Measurements from ENCODE around the gene GTF2A1. TPM values are rescaled to one million over a fixed set of nuclear protein-coding genes. Genes with fewer than 3 reads are reported as not detected.

Gene GTF2A1
- total RNA-seq, result 10 to 100 TPM; 24.2 to 31.0 (median 29.5) TPM
- long read RNA-seq, donor 1, partial matches to known transcripts, result 1 of 4 reads
- long read RNA-seq, donor 1, other reads (novel, unspliced or antisense), result 3 of 4 reads
- long read RNA-seq, donor 2, full-length matches to known transcripts, result 3 of 4 reads
- long read RNA-seq, donor 2, partial matches to known transcripts, result 1 of 4 reads
- long read RNA-seq, donor 2, other reads (novel, unspliced or antisense), result 0 of 4 reads

DNA sequence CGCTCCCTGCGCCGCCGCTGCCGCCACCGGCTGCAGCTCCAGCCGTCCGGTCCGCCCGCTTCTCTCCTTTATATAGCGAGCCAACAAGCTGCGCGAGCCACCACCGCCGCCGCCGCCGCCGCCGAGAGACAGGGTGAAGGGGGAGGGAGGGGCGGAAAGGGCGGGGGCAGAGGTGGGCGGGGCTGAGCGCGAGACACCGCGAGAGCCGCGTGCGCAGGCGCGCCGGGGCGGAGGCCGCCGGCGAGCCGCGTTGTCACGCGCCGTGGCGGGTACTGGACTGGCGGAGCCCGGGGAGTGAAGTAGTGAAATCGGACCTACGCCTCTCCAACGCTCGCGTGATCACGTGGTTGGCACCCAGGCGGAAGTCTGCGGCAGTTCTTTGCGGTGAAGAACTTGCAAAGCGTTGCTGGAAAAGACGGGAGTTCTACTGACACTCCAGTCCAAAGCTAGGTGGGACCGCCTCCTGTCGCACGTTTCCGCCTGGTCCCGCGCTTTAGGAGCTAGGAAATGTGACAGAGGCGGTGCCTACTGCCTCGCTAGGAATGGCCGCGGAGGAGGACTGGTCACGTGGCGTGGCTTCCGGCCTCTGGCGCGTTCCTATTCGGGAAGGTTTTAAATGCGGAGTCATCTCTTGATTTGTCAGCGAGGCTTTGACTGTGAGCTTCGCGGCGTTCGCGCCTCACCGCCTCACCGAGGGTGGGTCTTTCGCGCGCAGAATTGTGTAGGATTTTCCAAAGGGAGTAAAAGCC lies at the start of gene GTF2A1:
Gene GTF2A1 (minus strand): TSS at position 130 of the 749 bp plus-strand sequence. CDS start 441 bp downstream, outside the sequence.
- H3K4me1 ChIP-seq (ENCODE audit: low read depth), result peaks cover 8% of the 10 kb centered on the region
- intact Hi-C loops (cut with DNase I, micrococcal nuclease), result no loop called here
- TF ChIP-seq, protein P1, sequence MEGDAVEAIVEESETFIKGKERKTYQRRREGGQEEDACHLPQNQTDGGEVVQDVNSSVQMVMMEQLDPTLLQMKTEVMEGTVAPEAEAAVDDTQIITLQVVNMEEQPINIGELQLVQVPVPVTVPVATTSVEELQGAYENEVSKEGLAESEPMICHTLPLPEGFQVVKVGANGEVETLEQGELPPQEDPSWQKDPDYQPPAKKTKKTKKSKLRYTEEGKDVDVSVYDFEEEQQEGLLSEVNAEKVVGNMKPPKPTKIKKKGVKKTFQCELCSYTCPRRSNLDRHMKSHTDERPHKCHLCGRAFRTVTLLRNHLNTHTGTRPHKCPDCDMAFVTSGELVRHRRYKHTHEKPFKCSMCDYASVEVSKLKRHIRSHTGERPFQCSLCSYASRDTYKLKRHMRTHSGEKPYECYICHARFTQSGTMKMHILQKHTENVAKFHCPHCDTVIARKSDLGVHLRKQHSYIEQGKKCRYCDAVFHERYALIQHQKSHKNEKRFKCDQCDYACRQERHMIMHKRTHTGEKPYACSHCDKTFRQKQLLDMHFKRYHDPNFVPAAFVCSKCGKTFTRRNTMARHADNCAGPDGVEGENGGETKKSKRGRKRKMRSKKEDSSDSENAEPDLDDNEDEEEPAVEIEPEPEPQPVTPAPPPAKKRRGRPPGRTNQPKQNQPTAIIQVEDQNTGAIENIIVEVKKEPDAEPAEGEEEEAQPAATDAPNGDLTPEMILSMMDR (IDR thresholded peaks at IDR 0.05), result no peak
- DNase-seq, result peak; percentile 94 to 97 (median 96)
- peak; percentile 92 for ATAC-seq
- no peaks in the 10 kb centered on the region for H3K36me3 ChIP-seq (ENCODE audit: low read depth)
- H3K9me3 ChIP-seq, result no peaks in the 10 kb centered on the region
- peak within 1 kb of the TSS; percentile 77 for H3K4me3 ChIP-seq

DNA sequence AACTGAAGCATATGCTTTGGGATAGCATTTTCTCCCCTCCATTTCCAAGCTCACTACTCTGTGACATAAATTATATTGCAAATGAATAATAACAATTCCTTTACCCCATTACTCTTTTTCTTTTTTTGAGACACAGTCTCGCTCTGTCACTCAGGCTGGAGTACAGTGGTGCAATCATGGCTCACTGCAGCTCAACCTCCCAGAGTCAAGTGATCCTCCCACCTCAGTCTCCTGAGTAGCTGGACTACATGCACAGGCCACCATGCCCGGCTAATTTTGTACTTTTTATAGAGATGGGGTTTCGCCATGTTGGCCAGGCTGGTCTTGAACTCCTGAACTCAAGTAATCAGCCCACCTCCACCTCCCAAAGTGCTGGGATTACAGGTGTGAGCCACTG lies 49.2 kb upstream of the GTF2A1 start:
- TF ChIP-seq, protein P1 (IDR thresholded peaks at IDR 0.05), result no peak
- intact Hi-C loops (cut with DNase I, micrococcal nuclease), result loop anchor here (2.0 to 5.0 kb wide), 2 partner anchors 182 to 183 kb away; no protein-coding TSS in a partner anchor
- Histone ChIP-seq H3K9me3 (no peaks in the 10 kb centered on the region), H3K4me3 (no peak overlapping the region), H3K4me1 (ENCODE audit: low read depth) (no peaks in the 10 kb centered on the region), H3K36me3 (ENCODE audit: low read depth) (no peaks in the 10 kb centered on the region)
- DNase-seq (no peak), ATAC-seq (no peak)

DNA sequence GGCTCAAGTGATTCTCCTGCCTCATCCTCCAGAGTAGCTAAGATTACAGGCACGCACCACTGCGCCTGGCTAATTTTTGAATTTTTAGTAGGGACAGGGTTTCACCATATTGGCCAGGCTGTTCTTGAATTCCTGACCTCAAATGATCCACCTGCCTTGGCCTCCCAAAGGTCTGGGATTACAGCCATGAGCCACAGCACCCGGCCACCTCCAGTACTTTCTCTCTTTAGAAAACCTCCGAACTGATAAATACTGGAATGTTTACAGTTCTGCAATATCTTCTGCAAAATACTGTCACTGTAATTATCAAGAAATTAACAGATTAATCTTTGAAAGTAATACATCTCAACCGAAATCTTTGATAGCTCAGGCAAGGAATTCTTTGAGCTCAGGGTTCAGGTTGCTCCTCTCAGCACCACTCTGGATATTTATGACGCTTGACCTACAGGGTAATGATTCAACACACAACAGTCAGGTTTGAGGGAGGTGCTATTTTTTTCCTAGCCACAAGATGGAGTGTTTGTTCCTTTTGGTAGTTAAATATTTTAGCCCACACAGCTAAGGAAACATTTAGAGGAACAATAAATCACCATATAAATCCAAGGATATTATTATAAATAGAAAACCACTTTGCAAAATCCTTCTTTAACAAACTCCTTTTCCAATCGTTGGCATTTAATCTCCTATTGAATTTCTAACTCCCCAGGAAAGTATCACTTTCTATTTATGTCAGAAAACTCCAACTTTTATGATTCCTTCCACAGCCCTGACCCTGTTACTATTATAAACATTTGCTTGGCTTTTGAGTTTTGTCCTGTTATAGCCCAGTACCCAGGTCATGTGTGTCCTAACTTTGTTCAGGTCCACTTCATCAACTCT lies 48.6 kb upstream of the GTF2A1 start:
- Histone ChIP-seq H3K9me3 (no peaks in the 10 kb centered on the region), H3K4me3 (no peak overlapping the region), H3K36me3 (ENCODE audit: low read depth) (no peaks in the 10 kb centered on the region), H3K4me1 (ENCODE audit: low read depth) (no peaks in the 10 kb centered on the region)
- intact Hi-C loops (cut with DNase I, micrococcal nuclease), result loop anchor here in 1 of 2 donors (5.0 kb wide), 1 partner anchor 183 kb away; no protein-coding TSS in a partner anchor
- ATAC-seq (peak; percentile 94), DNase-seq (peak in 1 of 3 donors; percentile 75)
- TF ChIP-seq, protein P1 (IDR thresholded peaks at IDR 0.05), result peak; percentile 64

DNA sequence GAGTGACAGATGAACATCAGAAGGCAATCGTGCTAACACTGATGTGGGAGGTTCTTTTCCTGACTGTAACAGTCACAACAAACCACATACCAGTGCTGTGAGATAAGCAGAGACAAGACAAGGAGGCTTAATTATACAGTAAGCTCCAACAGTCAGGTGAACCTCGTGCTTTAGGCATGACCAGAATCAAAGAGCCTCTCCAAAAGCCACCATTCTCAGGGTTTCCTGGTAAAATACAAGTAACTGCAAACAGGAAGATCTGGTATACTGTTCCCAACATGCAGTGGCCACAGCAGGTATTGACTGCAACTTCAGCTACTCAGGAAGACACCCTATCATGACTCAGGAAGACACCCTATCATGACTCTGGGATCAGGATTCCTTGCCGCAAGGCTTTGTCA lies 47.3 kb upstream of the GTF2A1 start:
- DNase-seq (no peak), ATAC-seq (no peak)
- intact Hi-C loops (cut with DNase I, micrococcal nuclease), result loop anchor here in 1 of 2 donors (5.0 kb wide), 1 partner anchor 184 kb away; no protein-coding TSS in a partner anchor
- Histone ChIP-seq H3K9me3 (no peaks in the 10 kb centered on the region), H3K4me3 (no peak overlapping the region), H3K4me1 (ENCODE audit: low read depth) (no peaks in the 10 kb centered on the region), H3K36me3 (ENCODE audit: low read depth) (no peaks in the 10 kb centered on the region)
- TF ChIP-seq, protein P1 (IDR thresholded peaks at IDR 0.05), result no peak

DNA sequence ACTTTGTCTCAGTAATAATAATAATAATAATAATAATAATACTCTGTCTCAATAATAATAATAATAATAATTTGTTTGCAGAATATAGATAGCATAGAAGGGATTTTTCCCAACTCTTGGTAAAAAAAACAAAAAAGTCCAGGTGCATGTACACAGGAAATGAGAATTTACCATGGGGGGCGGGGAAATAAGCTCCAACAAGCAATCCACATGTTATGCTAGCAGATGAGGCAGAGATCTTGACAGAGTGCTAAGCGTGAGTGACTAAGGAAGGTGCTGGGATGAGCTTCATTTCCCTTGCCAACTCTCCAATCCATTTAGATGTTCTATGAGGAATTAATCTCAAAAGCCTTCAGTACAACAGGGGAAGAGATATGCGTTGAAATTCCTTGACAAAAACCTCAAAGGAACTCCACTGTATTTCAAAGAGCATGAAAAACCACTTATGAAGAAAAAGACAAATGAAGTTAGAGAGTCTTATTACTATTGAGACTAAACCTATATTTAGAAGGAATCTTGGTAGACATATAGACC lies 44.9 kb upstream of the GTF2A1 start:
- DNase-seq, result no peak
- no peak overlapping the region for H3K4me3 ChIP-seq
- no peaks in the 10 kb centered on the region for H3K36me3 ChIP-seq (ENCODE audit: low read depth)
- intact Hi-C loops (cut with DNase I, micrococcal nuclease), result loop anchor here in 1 of 2 donors (5.0 kb wide), 1 partner anchor 187 kb away; no protein-coding TSS in a partner anchor
- H3K9me3 ChIP-seq, result no peaks in the 10 kb centered on the region
- H3K4me1 ChIP-seq (ENCODE audit: low read depth), result no peaks in the 10 kb centered on the region
- no peak for ATAC-seq
- TF ChIP-seq, protein P1 (IDR thresholded peaks at IDR 0.05), result no peak
